ENCODE measurements around the gene PNPLA1.

The PNPLA1 gene

GRCh38 chr6:36277946-36278470, 8.1 kb downstream of the PNPLA1 start:
- TF ChIP-seq CTCF (IDR thresholded peaks at IDR 0.05): no peak

- TF ChIP-seq CTCF (IDR thresholded peaks at IDR 0.05): no peak
Measured at GRCh38 chr6:36280467-36280866, 10.6 kb downstream of the PNPLA1 start.

- no peak for TF ChIP-seq CTCF (IDR thresholded peaks at IDR 0.05)
Measured at GRCh38 chr6:36280983-36281382, 11.1 kb downstream of the PNPLA1 start.

GRCh38 chr6:36283608-36284007, 13.7 kb downstream of the PNPLA1 start:
- TF ChIP-seq CTCF (IDR thresholded peaks at IDR 0.05): no peak

GRCh38 chr6:36284359-36284758, 14.5 kb downstream of the PNPLA1 start:
- TF ChIP-seq CTCF (IDR thresholded peaks at IDR 0.05): no peak

- TF ChIP-seq CTCF (IDR thresholded peaks at IDR 0.05): no peak
Measured at GRCh38 chr6:36285187-36285671, 15.4 kb downstream of the PNPLA1 start.

GRCh38 chr6:36285797-36286196, 15.9 kb downstream of the PNPLA1 start:
- TF ChIP-seq CTCF (IDR thresholded peaks at IDR 0.05): no peak

GRCh38 chr6:36286858-36287257, 17.0 kb downstream of the PNPLA1 start:
- no peak for TF ChIP-seq CTCF (IDR thresholded peaks at IDR 0.05)
